Measurements from ENCODE around the gene PRR23C. TPM values are rescaled to one million over a fixed set of nuclear protein-coding genes. Genes with fewer than 3 reads are reported as not detected.

PRR23C gene
- total and polyA plus RNA-seq, 2 experiments from 2014 or later: not detected

DNA sequence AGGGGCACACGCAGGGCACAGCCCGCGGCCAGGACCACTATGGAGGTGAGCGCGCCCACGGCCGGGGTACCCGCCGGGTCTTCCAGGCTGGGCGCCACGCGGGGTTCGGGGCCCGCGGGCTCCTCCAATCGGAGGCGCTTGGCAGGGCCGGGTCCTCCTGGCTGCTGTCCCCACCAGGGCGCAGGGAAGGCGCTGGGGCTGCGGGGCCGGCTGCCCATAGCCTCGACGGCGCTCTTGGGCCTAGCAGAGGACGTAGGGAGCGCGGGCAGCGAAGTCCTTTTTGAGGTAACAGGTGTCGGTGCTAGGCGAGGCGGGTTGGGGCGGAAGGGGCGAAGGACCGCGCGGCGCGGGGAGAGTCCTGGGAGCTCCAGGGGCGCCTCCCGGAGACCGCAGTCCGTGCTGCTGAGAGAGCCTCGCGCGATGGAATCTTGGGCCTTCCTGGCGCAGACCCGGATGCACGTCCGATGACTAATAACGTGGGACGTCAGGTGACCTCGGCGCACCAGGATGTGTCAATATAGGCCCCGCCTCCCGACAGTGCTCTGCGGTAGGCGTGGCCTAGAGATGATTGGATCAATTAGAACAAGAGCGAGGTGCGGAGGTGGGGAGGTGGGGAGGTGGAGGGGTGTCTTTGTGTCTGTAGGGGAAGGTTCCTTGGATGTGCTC lies 38.5 kb downstream of the PRR23C start, which contains the start of gene PRR23A (continued):
- TF ChIP-seq, protein P1, sequence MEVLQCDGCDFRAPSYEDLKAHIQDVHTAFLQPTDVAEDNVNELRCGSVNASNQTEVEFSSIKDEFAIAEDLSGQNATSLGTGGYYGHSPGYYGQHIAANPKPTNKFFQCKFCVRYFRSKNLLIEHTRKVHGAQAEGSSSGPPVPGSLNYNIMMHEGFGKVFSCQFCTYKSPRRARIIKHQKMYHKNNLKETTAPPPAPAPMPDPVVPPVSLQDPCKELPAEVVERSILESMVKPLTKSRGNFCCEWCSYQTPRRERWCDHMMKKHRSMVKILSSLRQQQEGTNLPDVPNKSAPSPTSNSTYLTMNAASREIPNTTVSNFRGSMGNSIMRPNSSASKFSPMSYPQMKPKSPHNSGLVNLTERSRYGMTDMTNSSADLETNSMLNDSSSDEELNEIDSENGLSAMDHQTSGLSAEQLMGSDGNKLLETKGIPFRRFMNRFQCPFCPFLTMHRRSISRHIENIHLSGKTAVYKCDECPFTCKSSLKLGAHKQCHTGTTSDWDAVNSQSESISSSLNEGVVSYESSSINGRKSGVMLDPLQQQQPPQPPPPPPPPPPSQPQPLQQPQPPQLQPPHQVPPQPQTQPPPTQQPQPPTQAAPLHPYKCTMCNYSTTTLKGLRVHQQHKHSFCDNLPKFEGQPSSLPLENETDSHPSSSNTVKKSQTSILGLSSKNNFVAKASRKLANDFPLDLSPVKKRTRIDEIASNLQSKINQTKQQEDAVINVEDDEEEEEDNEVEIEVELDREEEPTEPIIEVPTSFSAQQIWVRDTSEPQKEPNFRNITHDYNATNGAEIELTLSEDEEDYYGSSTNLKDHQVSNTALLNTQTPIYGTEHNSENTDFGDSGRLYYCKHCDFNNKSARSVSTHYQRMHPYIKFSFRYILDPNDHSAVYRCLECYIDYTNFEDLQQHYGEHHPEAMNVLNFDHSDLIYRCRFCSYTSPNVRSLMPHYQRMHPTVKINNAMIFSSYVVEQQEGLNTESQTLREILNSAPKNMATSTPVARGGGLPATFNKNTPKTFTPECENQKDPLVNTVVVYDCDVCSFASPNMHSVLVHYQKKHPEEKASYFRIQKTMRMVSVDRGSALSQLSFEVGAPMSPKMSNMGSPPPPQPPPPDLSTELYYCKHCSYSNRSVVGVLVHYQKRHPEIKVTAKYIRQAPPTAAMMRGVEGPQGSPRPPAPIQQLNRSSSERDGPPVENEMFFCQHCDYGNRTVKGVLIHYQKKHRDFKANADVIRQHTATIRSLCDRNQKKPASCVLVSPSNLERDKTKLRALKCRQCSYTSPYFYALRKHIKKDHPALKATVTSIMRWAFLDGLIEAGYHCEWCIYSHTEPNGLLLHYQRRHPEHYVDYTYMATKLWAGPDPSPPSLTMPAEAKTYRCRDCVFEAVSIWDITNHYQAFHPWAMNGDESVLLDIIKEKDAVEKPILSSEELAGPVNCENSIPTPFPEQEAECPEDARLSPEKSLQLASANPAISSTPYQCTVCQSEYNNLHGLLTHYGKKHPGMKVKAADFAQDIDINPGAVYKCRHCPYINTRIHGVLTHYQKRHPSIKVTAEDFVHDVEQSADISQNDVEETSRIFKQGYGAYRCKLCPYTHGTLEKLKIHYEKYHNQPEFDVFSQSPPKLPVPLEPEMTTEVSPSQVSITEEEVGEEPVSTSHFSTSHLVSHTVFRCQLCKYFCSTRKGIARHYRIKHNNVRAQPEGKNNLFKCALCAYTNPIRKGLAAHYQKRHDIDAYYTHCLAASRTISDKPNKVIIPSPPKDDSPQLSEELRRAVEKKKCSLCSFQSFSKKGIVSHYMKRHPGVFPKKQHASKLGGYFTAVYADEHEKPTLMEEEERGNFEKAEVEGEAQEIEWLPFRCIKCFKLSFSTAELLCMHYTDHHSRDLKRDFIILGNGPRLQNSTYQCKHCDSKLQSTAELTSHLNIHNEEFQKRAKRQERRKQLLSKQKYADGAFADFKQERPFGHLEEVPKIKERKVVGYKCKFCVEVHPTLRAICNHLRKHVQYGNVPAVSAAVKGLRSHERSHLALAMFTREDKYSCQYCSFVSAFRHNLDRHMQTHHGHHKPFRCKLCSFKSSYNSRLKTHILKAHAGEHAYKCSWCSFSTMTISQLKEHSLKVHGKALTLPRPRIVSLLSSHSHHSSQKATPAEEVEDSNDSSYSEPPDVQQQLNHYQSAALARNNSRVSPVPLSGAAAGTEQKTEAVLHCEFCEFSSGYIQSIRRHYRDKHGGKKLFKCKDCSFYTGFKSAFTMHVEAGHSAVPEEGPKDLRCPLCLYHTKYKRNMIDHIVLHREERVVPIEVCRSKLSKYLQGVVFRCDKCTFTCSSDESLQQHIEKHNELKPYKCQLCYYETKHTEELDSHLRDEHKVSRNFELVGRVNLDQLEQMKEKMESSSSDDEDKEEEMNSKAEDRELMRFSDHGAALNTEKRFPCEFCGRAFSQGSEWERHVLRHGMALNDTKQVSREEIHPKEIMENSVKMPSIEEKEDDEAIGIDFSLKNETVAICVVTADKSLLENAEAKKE (CRISPR knock-in tag; IDR thresholded peaks at IDR 0.05): no peak
- no peak for TF ChIP-seq ZNF331 (CRISPR knock-in tag; IDR thresholded peaks at IDR 0.05; ENCODE audit: low read depth)

DNA sequence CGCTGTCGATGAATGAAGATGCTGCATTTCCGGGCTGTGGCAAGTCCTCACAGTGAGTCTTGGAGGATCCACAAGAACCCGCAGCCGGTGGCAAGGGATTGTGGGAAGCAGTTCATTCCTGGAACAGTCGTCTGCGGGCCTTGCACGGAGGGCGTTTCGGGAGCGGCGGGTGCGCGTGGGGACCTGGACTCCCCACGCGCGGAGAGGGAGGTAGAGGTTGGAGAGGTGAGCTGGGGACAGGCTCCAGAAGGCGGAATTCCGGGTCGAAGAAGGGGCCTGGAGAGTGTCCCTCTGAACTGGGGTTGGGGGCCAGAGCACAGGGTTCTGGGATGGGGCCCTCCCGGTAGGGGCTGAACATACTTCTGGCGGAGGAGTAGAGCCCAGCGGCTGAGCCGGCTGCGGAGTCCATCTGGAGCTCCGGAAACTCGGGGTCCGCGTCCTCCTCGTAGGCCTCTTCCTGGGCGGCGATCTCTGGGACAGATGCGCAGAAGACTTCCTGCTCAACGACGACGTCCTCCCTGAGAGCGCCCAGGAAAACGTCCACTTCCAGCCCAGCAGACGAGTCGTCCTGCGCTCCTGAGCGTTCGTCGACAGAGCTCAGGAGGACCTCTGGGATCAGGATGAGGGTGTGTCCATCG lies 39.2 kb downstream of the PRR23C start:
- H3K27ac ChIP-seq (ENCODE audit: low read depth): no peak overlapping the region
- no peaks in the 10 kb centered on the region for H3K9me2 ChIP-seq (ENCODE audit: insufficient read depth)
- H3K9me3 Mint-ChIP-seq: peaks cover 32% of the 10 kb centered on the region
- no peaks in the 10 kb centered on the region for H3F3A ChIP-seq (replicated peaks; ENCODE audit: low read depth)
- no peak overlapping the region for H3K4me2 ChIP-seq
- H3K27me3 ChIP-seq (ENCODE audit: insufficient read depth): no peaks in the 10 kb centered on the region
- no peak overlapping the region for H3K4me3 ChIP-seq
- H3K4me1 ChIP-seq (ENCODE audit: insufficient read depth): no peaks in the 10 kb centered on the region
- no peaks in the 10 kb centered on the region for H3K36me3 ChIP-seq (ENCODE audit: insufficient read depth)
- H3K4me1 Mint-ChIP-seq: no peaks in the 10 kb centered on the region; the same call in 2 of the 3 replicates
- no peaks in the 10 kb centered on the region for H4K20me1 ChIP-seq (replicated peaks; ENCODE audit: insufficient read depth)
- DNase-seq (ENCODE audit: low spot score) (no peak), ATAC-seq (no peak)
- H3K27me3 Mint-ChIP-seq (ENCODE audit: insufficient read depth, low read depth, poor library complexity): peaks cover 2% of the 10 kb centered on the region
- no peak overlapping the region for H3K4me3 Mint-ChIP-seq
- H3K27ac Mint-ChIP-seq: no peak overlapping the region
- no peak overlapping the region for H2AFZ ChIP-seq
- H3K79me2 ChIP-seq (replicated peaks; ENCODE audit: insufficient read depth): no peaks in the 10 kb centered on the region
- H3K36me3 Mint-ChIP-seq (ENCODE audit: low read depth): peaks cover 4% of the 10 kb centered on the region; the same call in 2 of the 3 replicates
- TF ChIP-seq, protein P1 (CRISPR knock-in tag; IDR thresholded peaks at IDR 0.05): no peak
- TF ChIP-seq CTCF (conservative IDR thresholded peaks at IDR 0.05; ENCODE audit: low read depth in 2 of 2) (no peak), ZNF331 (CRISPR knock-in tag; IDR thresholded peaks at IDR 0.05; ENCODE audit: low read depth) (no peak), CREB1 (CRISPR knock-in tag; IDR thresholded peaks at IDR 0.05; ENCODE audit: low read depth) (no peak)

Data from GM23338 (cell line).